ENCODE data around the gene SYPL1. TPM values are rescaled to one million over a fixed set of nuclear protein-coding genes. Genes with fewer than 3 reads are reported as not detected.

Gene SYPL1
- total RNA-seq, 1 experiment from 2014 or later = 78.0 TPM

DNA sequence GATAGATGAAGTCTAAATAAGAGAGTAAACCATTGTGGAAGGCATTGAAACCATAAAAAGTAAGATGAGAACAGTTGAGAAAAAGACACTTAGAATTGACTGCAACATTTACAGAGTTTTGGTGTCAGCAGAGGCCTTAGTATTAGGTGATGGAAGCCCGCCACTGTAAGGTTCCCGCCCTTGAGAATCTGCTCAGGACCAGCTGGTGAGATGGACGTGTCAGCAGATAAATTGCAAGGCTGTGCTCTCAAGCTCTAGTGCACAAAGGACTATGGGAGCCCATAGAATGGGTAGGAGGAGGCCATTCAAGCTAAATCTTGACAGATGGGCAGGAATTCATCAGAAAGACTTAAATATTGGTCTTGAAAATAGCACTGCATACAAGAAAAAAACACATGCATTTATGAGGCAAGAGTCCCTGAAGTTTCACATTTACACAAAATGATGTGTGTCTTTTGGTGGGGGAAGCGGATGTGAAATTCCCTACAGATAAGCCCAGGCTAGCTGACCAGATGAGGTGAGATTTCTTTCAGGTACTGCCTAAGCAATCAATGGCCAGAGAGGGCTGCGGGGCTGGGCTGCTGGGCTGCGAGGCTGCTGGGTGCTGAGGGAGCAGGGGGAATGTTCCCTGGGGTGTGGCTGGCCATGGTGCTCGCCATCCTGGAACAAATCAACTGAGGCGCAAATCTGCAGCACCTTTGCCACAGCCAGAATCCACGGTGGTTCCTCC, 42.5 kb downstream of the SYPL1 start (continued):
- TF ChIP-seq, protein P1, sequence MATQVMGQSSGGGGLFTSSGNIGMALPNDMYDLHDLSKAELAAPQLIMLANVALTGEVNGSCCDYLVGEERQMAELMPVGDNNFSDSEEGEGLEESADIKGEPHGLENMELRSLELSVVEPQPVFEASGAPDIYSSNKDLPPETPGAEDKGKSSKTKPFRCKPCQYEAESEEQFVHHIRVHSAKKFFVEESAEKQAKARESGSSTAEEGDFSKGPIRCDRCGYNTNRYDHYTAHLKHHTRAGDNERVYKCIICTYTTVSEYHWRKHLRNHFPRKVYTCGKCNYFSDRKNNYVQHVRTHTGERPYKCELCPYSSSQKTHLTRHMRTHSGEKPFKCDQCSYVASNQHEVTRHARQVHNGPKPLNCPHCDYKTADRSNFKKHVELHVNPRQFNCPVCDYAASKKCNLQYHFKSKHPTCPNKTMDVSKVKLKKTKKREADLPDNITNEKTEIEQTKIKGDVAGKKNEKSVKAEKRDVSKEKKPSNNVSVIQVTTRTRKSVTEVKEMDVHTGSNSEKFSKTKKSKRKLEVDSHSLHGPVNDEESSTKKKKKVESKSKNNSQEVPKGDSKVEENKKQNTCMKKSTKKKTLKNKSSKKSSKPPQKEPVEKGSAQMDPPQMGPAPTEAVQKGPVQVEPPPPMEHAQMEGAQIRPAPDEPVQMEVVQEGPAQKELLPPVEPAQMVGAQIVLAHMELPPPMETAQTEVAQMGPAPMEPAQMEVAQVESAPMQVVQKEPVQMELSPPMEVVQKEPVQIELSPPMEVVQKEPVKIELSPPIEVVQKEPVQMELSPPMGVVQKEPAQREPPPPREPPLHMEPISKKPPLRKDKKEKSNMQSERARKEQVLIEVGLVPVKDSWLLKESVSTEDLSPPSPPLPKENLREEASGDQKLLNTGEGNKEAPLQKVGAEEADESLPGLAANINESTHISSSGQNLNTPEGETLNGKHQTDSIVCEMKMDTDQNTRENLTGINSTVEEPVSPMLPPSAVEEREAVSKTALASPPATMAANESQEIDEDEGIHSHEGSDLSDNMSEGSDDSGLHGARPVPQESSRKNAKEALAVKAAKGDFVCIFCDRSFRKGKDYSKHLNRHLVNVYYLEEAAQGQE (IDR thresholded peaks at IDR 0.05; ENCODE audit: low read depth) = no peak
- no peak for TF ChIP-seq SIN3A (IDR thresholded peaks at IDR 0.05; ENCODE audit: low read depth)
- TF ChIP-seq, protein P2, sequence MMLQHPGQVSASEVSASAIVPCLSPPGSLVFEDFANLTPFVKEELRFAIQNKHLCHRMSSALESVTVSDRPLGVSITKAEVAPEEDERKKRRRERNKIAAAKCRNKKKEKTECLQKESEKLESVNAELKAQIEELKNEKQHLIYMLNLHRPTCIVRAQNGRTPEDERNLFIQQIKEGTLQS (IDR thresholded peaks at IDR 0.05) = no peak
- no peak for TF ChIP-seq ZNF274 (IDR thresholded peaks at IDR 0.05; ENCODE audit: low read depth, low read length)
- no peak for TF ChIP-seq JUND (IDR thresholded peaks at IDR 0.05)
- TF ChIP-seq, protein P3, sequence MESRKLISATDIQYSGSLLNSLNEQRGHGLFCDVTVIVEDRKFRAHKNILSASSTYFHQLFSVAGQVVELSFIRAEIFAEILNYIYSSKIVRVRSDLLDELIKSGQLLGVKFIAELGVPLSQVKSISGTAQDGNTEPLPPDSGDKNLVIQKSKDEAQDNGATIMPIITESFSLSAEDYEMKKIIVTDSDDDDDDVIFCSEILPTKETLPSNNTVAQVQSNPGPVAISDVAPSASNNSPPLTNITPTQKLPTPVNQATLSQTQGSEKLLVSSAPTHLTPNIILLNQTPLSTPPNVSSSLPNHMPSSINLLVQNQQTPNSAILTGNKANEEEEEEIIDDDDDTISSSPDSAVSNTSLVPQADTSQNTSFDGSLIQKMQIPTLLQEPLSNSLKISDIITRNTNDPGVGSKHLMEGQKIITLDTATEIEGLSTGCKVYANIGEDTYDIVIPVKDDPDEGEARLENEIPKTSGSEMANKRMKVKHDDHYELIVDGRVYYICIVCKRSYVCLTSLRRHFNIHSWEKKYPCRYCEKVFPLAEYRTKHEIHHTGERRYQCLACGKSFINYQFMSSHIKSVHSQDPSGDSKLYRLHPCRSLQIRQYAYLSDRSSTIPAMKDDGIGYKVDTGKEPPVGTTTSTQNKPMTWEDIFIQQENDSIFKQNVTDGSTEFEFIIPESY (IDR thresholded peaks at IDR 0.05; ENCODE audit: extremely low read depth, insufficient replicate concordance, low read length) = no peak
- no peak for TF ChIP-seq EZH2 (IDR thresholded peaks at IDR 0.05)
- TF ChIP-seq ZFX (IDR thresholded peaks at IDR 0.05) = no peak
- TF ChIP-seq RAD21 (IDR thresholded peaks at IDR 0.05; ENCODE audit: low read depth) = no peak

Measured in HCT116 (cell line).